Body of pancreas (tissue), 4 donors: ENCODE measurements around the gene SIGLEC11. TPM values are rescaled to one million over a fixed set of nuclear protein-coding genes. Genes with fewer than 3 reads are reported as not detected.
"Not testable (repeated sequence)": the region's sequence is repeated elsewhere in the genome, so short reads cannot be mapped to it uniquely, and the experiment has no call there.

Experiments used
- ATAC-seq: fragments of 150-250 bp; one replicate; pipeline ENCODE4 v1.9.1; 2016
- DNase-seq, 4 donors: peaks; one replicate each; pipeline ENCODE4 v3.0.0-alpha.2; 2019
- H3K27ac ChIP-seq, 4 donors: fragments of 200-600 bp; sonication (generic); 1 replicate in 3 of 4; 2 replicates in 1 of 4; pipeline versions ENCODE4 v1.5.1 to v1.6.1; 2016 to 2019; ENCODE audit warnings: mild to moderate bottlenecking in 1 of 4, mixed read lengths in 1 of 4, moderate library complexity in 1 of 4
- H3K27me3 ChIP-seq, 2 donors: fragments of 200-600 bp; sonication (generic); one replicate each; pipeline ENCODE4 v1.6.0; 2016; ENCODE audit warnings: mild to moderate bottlenecking in 1 of 2
- H3K36me3 ChIP-seq, 2 donors: fragments of 200-600 bp; sonication (generic); replicated peaks in 1 of 2; 2 replicates each; pipeline ENCODE4 v1.5.1; 2016; ENCODE audit warnings: low read depth in 2 of 2; ENCODE audit not compliant: insufficient read depth in 1 of 2
- H3K4me1 ChIP-seq: fragments of 200-600 bp; sonication (generic); one replicate; pipeline ENCODE4 v1.6.0; 2016
- H3K4me3 ChIP-seq, 2 donors: fragments of 200-600 bp; sonication (generic); 1 replicate in 1 of 2; 2 replicates in 1 of 2; pipeline ENCODE4 v1.5.1; 2016 to 2019
- H3K9me3 ChIP-seq, 3 donors: fragments of 200-600 bp; sonication (generic); 1 replicate in 2 of 3; 2 replicates in 1 of 3; pipeline ENCODE4 v1.5.1; 2016
- POLR2A ChIP-seq, 3 donors: fragments of 450-650 bp; IDR thresholded peaks; one replicate each; pipeline ENCODE4 v1.6.1; 2016; ENCODE audit warnings: antibody characterized with exemption in 3 of 3, mild to moderate bottlenecking in 2 of 3
- WGBS, 2 donors: methylation state at CpG; one replicate each; pipeline ENCODE4 v1.1.5; 2017; 5-methylcytosine and 5-hydroxymethylcytosine counted together
- intact Hi-C: fragments of 100-400 bp; cut with DNase I; formaldehyde crosslinking; loops from one replicate; pipeline ENCODE4 v1.15.1; 2023
- total RNA-seq, 2 donors: library from RNA; depleted of rRNA; stranded (reverse); fragments of >200 nt; gene quantifications; one replicate each; pipeline ENCODE4 v1.1.0, GENCODE V29; 2016
- TF ChIP-seq, protein P1 (sequence below), 7 experiments: fragments of 450-650 bp in 4 of 7; fragments of 200-600 bp in 3 of 7; sonication (generic) in 3 of 7; IDR thresholded peaks; one replicate each; pipeline ENCODE4 v1.5.1; 2016 to 2019; ENCODE audit warnings: antibody characterized with exemption in 7 of 7

The SIGLEC11 gene
- total RNA-seq, 2 donors from 2014 or later = 1.3 to 12.5 TPM

DNA sequence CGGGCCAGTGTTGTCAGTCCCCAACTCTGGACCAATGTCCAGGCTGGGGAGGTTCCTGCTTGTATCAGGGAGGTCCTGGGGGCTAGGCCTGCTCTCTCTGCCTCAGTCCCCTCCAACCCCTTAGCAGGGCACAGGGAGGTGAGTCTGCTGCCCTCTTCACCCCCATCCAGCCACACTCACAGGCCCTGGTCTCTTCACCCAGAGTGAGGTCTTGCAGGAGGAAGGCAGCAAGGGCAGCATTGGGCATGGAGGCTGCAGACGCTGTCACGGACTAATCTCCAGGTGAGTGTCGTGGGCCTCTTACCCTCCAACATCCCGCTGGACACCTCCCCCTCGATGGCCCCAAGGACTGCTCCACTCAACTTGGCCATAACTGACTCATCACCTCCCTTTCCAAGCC lies 11.9 kb upstream of the SIGLEC11 start:
- Histone ChIP-seq H3K27me3 (no peaks in the 10 kb centered on the region), H3K9me3 (no peaks in the 10 kb centered on the region), H3K4me3 (no peak overlapping the region), H3K4me1 (peaks cover 11% of the 10 kb centered on the region), H3K27ac (no peak overlapping the region), H3K36me3 (no peaks in the 10 kb centered on the region)
- intact Hi-C loops = no loop called here
- 82 to 86% methylated on average over 5 to 6 of the region's 6 CpGs for WGBS, 2 donors
- no peak for DNase-seq
- no peak for ATAC-seq
- TF ChIP-seq POLR2A (IDR thresholded peaks at IDR 0.05) = no peak
- TF ChIP-seq, protein P1, sequence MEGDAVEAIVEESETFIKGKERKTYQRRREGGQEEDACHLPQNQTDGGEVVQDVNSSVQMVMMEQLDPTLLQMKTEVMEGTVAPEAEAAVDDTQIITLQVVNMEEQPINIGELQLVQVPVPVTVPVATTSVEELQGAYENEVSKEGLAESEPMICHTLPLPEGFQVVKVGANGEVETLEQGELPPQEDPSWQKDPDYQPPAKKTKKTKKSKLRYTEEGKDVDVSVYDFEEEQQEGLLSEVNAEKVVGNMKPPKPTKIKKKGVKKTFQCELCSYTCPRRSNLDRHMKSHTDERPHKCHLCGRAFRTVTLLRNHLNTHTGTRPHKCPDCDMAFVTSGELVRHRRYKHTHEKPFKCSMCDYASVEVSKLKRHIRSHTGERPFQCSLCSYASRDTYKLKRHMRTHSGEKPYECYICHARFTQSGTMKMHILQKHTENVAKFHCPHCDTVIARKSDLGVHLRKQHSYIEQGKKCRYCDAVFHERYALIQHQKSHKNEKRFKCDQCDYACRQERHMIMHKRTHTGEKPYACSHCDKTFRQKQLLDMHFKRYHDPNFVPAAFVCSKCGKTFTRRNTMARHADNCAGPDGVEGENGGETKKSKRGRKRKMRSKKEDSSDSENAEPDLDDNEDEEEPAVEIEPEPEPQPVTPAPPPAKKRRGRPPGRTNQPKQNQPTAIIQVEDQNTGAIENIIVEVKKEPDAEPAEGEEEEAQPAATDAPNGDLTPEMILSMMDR (IDR thresholded peaks at IDR 0.05) = no peak

DNA sequence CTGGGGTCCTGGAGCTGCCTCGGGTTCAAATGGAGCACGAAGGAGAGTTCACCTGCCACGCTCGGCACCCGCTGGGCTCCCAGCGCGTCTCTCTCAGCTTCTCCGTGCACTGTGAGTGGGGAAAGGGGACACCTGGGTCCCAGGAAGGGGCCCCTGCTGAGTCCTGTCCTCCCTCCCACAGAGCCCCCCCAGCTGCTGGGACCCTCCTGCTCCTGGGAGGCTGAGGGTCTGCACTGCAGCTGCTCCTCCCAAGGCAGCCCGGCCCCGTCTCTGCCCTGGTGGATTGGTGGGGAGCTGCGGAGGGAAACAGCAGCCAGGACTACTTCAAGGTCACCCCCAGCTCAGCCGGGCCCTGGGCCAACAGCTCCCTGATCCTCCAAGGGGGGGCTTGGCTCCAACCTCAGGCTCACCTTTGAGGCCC lies 11.0 kb upstream of the SIGLEC11 start:
- Histone ChIP-seq H3K4me3 (no peak overlapping the region), H3K36me3 (no peaks in the 10 kb centered on the region), H3K4me1 (peaks cover 11% of the 10 kb centered on the region), H3K9me3 (no peaks in the 10 kb centered on the region), H3K27ac (peak overlapping the region in 1 of 4 donors; percentile 21), H3K27me3 (no peaks in the 10 kb centered on the region)
- ATAC-seq = peak; percentile 78
- WGBS, 2 donors = 24% methylated on average over 12 of the region's 12 CpGs; no CpG with 5 or more reads in 1 of the 2 donors
- intact Hi-C loops = no loop called here
- DNase-seq = peak; percentile 70 to 83 (median 75)
- no peak for TF ChIP-seq POLR2A (IDR thresholded peaks at IDR 0.05)
- TF ChIP-seq, protein P1 (IDR thresholded peaks at IDR 0.05) = peak in 4 of 7 experiments; percentile 9 to 19 (median 16)

DNA sequence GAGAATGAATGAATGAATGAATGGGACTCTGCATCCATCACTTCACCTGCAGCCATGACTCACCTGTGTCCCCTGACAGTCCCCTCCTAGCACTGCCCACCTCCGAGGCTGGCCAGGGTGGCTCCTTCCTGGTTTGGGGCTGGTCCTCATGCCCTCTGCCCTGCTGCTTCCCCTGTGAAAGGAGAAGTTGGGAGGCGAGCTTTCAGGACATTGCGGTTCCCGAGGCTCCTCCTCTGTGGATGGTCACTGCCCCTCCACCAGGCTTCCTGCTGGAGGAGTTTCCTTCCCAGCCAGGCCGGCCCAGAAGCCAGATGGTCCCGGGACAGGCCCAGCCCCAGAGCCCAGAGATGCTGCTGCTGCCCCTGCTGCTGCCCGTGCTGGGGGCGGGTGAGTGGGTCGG lies 8.4 kb upstream of the SIGLEC11 start:
- intact Hi-C loops, H3K9me3 ChIP-seq, H3K27ac ChIP-seq, H3K27me3 ChIP-seq, DNase-seq, H3K36me3 ChIP-seq, ATAC-seq, H3K4me3 ChIP-seq: not testable (repeated sequence)
- WGBS, 2 donors = 35% methylated on average over 4 of the region's 9 CpGs; no CpG with 5 or more reads in 1 of the 2 donors
- H3K4me1 ChIP-seq = peaks cover 11% of the 10 kb centered on the region

DNA sequence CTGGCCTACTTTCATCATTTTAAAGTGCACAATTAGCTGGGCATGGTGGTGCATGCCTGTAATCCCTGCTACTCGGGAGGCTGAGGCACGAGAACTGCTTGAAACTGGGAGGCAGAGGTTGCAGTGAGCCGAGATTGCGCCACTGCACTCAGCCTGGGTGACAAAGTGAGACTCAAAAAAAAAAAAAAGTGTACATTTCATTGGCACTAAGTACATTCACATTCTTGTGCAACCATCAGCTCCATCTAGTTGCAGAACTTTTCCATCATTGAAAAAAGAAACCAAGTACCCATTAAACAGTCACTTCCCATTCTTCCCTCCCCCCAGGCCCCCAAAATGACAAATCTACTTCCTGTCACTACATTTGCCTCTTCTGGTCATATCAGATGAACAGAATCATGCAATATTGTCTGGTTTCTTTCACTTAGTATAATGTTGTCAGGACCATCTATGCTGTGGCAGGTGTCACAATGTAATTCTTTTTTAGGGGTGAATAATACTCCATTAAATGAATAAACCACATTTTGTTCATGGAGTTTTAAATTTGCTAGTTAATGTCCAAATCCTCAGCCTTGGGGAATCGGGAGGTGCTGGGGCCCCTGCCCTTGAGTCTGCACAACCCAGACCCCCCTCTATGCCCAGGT lies 7.4 kb upstream of the SIGLEC11 start:
- Histone ChIP-seq H3K27ac (no peak overlapping the region), H3K9me3 (no peaks in the 10 kb centered on the region), H3K4me1 (peaks cover 11% of the 10 kb centered on the region), H3K27me3 (no peaks in the 10 kb centered on the region), H3K4me3 (no peak overlapping the region), H3K36me3 (no peaks in the 10 kb centered on the region)
- intact Hi-C loops = no loop called here
- DNase-seq (no peak), ATAC-seq (no peak)
- WGBS, 2 donors = 59 to 77% methylated on average over 5 of the region's 5 CpGs
- no peak for TF ChIP-seq POLR2A (IDR thresholded peaks at IDR 0.05)
- TF ChIP-seq, protein P1 (IDR thresholded peaks at IDR 0.05) = no peak

DNA sequence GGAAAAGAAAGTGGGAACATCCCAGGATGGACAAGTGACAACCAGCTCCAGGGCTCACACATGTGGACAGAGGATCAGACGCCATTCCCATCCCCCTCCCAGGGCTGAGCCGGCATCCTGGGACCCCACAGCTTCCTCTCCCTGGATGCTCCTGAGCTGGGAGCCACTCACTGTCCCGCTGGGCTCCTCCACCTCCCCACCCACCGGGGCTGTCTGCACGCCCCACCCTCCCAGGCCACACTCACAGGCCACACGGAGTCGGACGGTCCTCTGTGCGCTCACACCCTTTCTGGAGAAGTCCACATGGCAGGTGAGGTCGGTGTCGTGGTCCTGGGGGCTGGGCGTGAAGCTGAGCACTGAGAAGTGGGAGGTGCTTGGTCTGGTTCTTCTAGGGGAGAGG lies 1.1 kb downstream of the SIGLEC11 start:
- no CpG with 5 or more reads among the region's 12 CpGs for WGBS, 2 donors
- H3K27ac ChIP-seq, H3K27me3 ChIP-seq, intact Hi-C loops, H3K36me3 ChIP-seq, H3K4me3 ChIP-seq, DNase-seq, H3K9me3 ChIP-seq, ATAC-seq: not testable (repeated sequence)
- H3K4me1 ChIP-seq = peaks cover 37% of the 10 kb centered on the region

DNA sequence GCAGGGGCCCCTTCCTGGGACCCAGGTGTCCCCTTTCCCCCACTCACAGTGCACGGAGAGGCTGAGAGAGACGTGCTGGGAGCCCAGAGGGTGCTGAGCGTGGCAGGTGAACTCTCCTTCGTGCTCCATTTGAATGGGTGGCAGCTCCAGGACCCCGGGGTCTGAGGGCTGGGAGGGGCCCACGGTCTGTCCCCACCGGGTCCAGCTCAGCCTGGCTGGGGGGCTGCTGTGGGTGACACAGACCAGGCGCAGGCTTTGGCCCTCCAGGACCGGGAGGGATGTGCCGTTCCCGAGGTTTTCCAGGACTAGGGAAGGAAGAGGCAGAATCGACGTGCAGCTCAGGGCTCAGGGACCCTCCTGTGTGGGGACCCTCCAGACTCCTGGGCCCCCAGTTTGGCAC lies 2.4 kb downstream of the SIGLEC11 start:
- peak overlapping the region in 3 of 4 donors; percentile 59 to 90 (median 72) for H3K27ac ChIP-seq
- ATAC-seq, H3K9me3 ChIP-seq, H3K27me3 ChIP-seq, H3K36me3 ChIP-seq, intact Hi-C loops, DNase-seq, H3K4me3 ChIP-seq: not testable (repeated sequence)
- 35 to 55% methylated on average over 8 to 13 of the region's 13 CpGs for whole genome bisulfite sequencing, 2 donors
- peaks cover 50% of the 10 kb centered on the region for H3K4me1 ChIP-seq

DNA sequence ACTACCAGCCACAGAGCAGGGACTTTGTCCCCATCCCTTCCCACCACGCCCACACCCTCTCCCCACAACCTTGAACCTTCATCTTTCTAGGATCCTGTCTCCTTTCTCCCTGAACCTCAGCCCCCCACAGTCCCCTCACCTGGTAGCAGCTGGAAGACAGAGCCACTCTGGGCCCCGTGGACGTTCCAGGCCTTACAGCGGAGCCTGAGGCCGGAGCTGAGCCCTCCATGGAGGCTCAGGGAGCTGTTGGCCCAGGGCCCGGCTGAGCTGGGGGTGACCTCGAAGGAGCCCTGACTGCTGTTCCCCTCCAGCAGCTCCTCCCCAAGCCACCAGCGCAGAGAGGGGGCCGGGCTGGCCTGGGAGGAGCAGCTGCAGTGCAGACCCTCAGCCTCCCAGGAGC lies 2.8 kb downstream of the SIGLEC11 start:
- H3K27me3 ChIP-seq, H3K4me3 ChIP-seq, H3K9me3 ChIP-seq, intact Hi-C loops, H3K36me3 ChIP-seq, ATAC-seq, DNase-seq: not testable (repeated sequence)
- Histone ChIP-seq H3K4me1 (peaks cover 54% of the 10 kb centered on the region), H3K27ac (peak overlapping the region in 3 of 4 donors; percentile 59 to 90 (median 72))
- WGBS, 2 donors = 22 to 42% methylated on average over 2 to 9 of the region's 9 CpGs
